Rectal smooth muscle tissue (tissue), 1 donor: Measurements from ENCODE around the gene PADI1.

Experiments used
- H3K27ac ChIP-seq: one replicate; pipeline ENCODE4 v1.7.0; 2013; ENCODE audit warnings: low read depth, low read length, inconsistent platforms
- H3K27me3 ChIP-seq: one replicate; pipeline ENCODE4 v1.7.0; 2013; ENCODE audit warnings: low read length; ENCODE audit not compliant: control insufficient read depth, insufficient read depth
- H3K36me3 ChIP-seq: one replicate; pipeline ENCODE4 v1.7.0; 2013; ENCODE audit warnings: low read length; ENCODE audit not compliant: control insufficient read depth, insufficient read depth
- H3K4me1 ChIP-seq: one replicate; pipeline ENCODE4 v1.7.0; 2013; ENCODE audit warnings: low read length; ENCODE audit not compliant: control insufficient read depth, insufficient read depth
- H3K4me3 ChIP-seq: one replicate; pipeline ENCODE4 v1.7.0; 2013; ENCODE audit warnings: low read length
- H3K9ac ChIP-seq: one replicate; pipeline ENCODE4 v1.7.0; 2013; ENCODE audit warnings: low read length

Gene PADI1

DNA sequence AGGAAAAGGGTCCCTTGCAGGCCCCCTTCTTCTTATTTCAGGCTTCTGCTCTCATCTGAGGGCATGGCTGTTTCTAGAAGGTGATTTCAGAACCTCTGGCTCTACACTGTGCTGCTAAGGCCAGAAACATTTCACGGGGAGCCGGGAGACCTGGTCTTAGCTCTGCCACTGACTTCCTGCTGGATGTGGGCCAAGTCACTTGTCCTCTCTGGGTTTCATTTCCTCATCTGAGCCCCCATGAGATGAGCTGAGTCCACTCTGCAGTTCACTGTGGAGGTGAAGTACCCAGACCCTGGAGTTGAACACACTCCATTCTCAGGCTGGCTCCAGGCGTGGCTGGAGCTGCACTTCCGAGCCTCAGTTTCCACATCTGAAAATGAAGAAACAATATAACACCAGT, 2.1 kb downstream of the PADI1 start:
- Histone ChIP-seq H3K27ac (no peak overlapping the region), H3K4me1 (no peaks in the 10 kb centered on the region), H3K27me3 (no peaks in the 10 kb centered on the region), H3K9ac (no peak overlapping the region), H3K36me3 (no peaks in the 10 kb centered on the region), H3K4me3 (no peak overlapping the region)

DNA sequence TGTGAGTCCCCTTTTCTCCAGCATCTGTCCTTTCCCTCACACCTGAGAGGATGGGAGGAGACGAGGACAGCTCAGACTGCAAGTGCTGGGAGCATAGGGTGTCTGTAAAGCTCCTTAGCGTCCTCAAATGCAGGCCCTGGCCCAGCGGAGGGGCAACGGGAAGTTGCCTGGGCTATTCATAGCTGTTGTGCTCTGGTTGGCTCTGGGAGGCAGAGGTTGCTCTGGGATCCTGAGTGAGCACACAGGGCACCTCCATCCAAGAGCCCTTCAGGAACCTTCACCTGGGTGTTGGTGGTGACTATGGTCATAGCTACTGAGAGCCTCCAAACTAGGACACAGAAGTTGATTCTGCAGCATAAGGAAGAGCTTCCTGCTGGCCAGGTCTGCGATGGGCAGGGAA, 2.6 kb downstream of the PADI1 start:
- Histone ChIP-seq H3K9ac (no peak overlapping the region), H3K27ac (no peak overlapping the region), H3K36me3 (no peaks in the 10 kb centered on the region), H3K4me1 (no peaks in the 10 kb centered on the region), H3K4me3 (no peak overlapping the region), H3K27me3 (peaks cover 2% of the 10 kb centered on the region)

DNA sequence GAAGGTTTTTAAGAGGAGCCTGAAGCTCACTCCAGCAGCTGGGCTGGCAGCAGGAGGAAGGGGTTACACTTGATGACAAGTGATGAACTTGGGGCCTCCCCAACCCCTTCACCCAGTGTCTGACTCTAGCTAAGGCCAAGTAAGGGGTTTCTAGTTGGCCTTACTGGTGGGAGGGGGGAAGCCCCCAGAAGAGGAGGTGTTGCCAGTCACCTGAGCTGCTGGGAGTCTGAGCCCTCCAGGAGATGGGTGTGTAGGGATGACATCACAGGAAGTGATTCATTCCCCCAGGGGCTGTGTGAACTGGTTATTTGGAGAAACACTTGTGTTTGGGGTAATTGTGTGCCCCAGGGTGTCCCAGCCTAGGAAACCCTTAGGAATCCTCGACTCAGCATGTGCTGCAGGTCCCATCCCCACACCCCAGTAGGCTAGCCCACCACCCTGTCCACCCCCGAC, 3.1 kb downstream of the PADI1 start:
- Histone ChIP-seq H3K36me3 (no peaks in the 10 kb centered on the region), H3K27ac (no peak overlapping the region), H3K9ac (no peak overlapping the region), H3K4me3 (no peak overlapping the region), H3K27me3 (peaks cover 2% of the 10 kb centered on the region), H3K4me1 (no peaks in the 10 kb centered on the region)

DNA sequence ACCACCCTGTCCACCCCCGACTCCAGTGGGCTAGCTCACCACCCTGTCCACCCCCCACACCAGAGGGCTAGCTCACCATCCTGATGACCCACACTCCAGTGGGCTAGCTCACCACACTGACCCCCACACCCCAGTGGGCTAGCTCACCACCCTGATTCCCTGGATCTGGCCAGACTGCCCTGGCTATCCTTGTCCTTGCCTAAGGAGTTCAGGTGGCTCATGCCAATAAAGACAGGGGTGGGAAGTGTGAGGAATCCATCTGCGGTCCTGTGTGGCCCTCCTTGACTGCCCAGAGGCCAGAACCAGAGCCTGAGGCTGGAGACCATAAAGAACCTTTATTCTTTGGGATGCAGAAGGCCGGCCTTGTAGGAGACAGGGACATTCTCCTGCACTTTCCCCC, 3.6 kb downstream of the PADI1 start:
- no peak overlapping the region for H3K27ac ChIP-seq
- H3K36me3 ChIP-seq: no peaks in the 10 kb centered on the region
- no peak overlapping the region for H3K9ac ChIP-seq
- H3K4me1 ChIP-seq: no peaks in the 10 kb centered on the region
- H3K27me3 ChIP-seq: peaks cover 2% of the 10 kb centered on the region
- H3K4me3 ChIP-seq: no peak overlapping the region

DNA sequence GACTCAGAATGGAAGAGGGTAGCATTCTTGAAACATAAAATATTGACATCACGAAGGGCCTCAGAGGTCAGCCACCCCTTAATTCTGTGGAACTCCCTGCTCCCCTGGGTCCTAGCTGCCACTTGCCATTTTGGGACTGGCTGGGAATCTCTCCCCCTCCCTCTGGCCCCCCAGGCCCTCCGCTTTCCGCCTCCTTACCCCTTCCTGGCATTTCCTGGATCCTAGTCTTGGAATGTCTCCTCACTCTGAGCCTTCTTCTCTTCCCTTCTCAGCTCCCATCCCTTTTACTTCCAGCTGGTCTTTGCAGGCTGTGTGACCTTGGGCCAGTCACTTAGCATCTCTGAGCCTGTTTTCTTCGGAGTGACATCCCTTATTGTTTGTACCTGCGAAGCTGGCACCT, 4.5 kb downstream of the PADI1 start:
- Histone ChIP-seq H3K27me3 (peaks cover 2% of the 10 kb centered on the region), H3K4me1 (no peaks in the 10 kb centered on the region), H3K9ac (no peak overlapping the region), H3K27ac (no peak overlapping the region), H3K4me3 (no peak overlapping the region), H3K36me3 (no peaks in the 10 kb centered on the region)

DNA sequence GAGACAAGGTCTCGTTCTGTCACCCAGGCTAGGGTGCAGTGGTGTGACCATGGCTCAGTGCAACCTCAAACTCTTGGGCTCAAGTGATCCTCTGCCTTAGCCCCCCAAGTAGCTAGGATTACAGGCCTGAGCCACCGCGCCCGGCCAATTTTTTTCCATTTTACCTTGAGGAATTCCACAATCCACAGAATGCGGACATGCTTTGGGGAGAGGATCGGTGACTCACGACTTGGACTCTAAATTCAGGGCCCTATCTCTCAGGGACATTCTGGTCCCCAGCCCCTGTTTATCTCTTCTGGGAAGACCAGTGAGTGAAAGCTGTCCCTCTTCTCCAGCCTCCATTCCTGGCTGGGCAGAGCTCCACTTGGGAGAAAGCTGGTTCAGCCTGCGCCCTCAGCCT, 5.2 kb downstream of the PADI1 start:
- Histone ChIP-seq H3K36me3 (no peaks in the 10 kb centered on the region), H3K4me3 (no peak overlapping the region), H3K4me1 (no peaks in the 10 kb centered on the region), H3K27ac (no peak overlapping the region), H3K9ac (no peak overlapping the region), H3K27me3 (peaks cover 2% of the 10 kb centered on the region)

DNA sequence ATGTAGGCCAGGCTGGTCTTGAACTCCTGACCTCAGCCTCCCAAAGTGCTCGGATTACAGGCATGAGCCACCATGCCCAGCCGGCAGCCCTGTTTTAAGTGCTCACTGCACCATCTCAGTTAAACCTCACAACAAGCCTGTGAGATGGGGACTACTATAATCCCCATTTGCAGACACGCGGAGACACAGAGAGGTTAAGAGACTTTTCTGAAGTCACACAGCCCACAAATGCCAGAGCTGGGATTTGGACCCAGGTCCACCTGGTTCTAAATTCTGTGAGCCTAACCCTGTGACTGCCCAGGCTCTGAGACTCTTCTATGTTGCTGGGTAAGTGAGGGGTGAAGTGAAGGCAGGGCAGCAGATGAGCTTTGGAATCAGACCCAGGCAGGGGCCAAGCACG, 6.4 kb downstream of the PADI1 start:
- Histone ChIP-seq H3K4me3 (no peak overlapping the region), H3K27me3 (peaks cover 2% of the 10 kb centered on the region), H3K36me3 (no peaks in the 10 kb centered on the region), H3K9ac (no peak overlapping the region), H3K4me1 (no peaks in the 10 kb centered on the region), H3K27ac (no peak overlapping the region)

DNA sequence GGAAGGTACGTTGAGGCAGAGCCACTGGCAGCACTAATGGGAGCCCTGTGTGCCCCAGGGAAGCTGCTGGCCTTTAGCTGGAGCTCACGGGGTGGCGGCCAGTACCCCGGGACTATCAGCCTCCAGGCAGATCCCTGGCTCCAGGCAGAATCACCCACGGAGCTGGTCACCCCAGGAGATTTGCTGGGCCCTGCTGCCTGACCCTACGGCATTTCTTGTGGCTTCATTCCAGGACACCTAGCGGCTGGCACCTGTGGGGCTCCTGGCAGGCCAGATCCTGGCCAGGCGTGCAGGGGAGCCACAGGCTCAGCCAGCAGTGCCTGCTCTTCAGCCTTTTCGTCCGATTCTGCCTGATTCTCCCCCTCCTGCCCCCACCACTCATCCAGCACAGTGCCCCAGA, 7.1 kb downstream of the PADI1 start:
- no peak overlapping the region for H3K9ac ChIP-seq
- no peaks in the 10 kb centered on the region for H3K36me3 ChIP-seq
- H3K4me3 ChIP-seq: no peak overlapping the region
- H3K27me3 ChIP-seq: peaks cover 2% of the 10 kb centered on the region
- no peaks in the 10 kb centered on the region for H3K4me1 ChIP-seq
- no peak overlapping the region for H3K27ac ChIP-seq

DNA sequence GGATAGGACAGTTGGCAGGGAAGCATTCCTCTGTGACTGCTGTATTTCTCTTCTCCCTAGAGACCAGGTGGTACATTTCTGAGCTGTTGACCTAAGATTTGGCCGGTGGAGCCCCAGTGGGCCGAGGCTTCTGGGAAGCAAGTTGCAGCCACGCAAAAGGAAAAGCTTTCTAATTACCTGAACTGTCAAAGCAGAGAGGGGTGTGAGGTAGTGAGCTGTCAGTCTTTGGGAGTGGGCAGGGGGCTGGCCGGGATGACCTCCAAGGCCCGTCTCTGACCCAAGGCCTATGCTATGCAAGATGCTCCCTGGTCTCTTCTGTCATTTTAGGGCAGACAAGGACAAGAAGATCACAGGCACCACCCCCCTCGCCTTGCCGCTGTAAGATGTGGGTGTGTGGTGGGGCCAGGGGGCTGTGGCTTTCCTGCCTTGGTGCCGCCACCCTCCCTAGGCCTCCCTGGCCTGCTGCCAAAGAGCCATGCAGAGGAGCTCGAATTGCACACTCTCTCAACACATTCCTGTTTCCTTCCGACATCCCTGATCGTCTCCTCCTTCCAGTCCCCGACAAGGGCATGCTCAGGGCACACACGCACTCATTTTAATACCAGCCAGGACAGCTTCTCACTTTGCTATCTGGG, 7.7 kb downstream of the PADI1 start:
- no peak overlapping the region for H3K4me3 ChIP-seq
- H3K4me1 ChIP-seq: no peaks in the 10 kb centered on the region
- peaks cover 2% of the 10 kb centered on the region for H3K27me3 ChIP-seq
- no peak overlapping the region for H3K27ac ChIP-seq
- no peaks in the 10 kb centered on the region for H3K36me3 ChIP-seq
- H3K9ac ChIP-seq: no peak overlapping the region

DNA sequence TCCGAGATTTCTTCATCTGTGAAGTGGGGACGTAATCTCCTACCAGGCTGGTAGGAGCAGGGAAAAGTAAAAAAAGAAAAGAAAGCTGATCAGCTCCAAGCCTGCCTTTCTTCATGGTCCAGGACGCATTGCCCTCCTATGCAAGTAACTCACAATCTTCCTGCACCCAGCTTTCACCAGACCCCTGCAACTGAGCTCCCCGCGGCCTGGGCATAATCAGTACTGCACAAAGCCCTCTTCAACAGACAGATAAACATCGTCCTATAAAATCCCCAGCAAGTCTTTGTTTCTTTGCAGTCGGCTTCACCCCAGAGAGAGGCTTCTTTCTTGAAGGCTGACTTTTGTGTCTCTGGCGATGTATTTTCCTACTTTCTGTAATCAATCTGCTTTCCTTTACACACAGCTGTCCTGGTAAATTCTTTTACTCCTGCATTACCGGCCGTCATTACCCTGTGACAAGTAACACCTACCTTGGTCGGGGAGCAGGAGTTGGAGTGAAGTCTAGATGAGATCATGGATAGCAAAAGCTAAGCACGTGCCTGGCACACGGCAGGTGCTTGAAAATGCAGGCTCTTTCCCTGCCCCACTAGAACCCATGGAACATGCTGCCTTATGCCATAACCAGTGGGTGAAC, 8.3 kb downstream of the PADI1 start:
- Histone ChIP-seq H3K27ac (no peak overlapping the region), H3K4me3 (no peak overlapping the region), H3K27me3 (peaks cover 2% of the 10 kb centered on the region), H3K4me1 (no peaks in the 10 kb centered on the region), H3K36me3 (no peaks in the 10 kb centered on the region), H3K9ac (no peak overlapping the region)

DNA sequence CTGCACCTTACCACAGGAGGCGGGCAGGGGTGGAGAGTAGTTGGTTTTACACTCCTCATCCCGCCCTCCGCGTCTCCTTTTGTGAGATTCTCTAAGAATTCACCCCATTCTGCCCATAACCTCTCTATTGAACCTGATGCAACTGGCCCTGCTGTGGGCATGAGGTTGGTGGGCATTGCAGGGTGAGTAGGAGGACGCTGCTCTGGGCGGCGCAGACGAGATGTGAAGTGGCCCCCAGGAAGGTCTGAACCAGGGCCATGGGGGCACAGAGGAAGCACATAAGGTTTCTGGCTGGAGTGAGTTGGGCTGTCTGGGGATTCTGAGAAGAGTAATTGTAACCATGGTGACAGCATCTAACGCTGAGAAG, 8.8 kb downstream of the PADI1 start:
- no peak overlapping the region for H3K4me3 ChIP-seq

DNA sequence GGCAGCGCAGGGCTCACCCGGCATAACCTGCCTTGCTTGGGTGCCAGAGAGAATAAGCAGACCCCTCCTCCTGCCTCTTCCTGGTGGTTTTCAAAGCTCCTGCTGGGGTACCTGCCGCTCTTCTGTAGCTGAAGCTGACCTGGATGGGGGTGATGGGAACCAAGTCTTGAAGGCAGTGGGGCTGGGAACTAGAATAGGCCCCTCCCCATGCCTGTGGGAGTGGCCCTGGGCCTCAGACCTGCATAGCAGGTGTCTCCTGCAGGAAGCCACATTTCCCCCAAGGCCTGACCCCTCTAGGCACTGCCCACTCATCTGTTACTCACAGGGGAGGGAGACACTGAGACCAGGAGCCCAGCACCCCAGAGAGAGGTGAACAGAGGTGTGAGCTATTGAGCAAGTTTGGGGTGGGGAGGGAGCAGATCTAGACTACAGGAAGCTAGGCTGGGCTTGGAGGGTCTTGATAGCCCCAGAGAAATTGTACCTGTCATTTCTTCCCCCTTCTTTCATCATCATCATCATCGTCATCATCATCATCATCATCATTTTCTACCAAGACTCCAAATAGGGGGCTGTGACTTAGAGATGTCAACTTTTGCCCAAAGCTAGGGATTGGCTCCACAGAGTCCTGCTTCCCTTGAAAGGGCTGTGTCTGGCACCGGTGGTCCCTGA, 10.1 kb downstream of the PADI1 start:
- Histone ChIP-seq H3K27me3 (peaks cover 2% of the 10 kb centered on the region), H3K4me1 (no peaks in the 10 kb centered on the region), H3K27ac (no peak overlapping the region), H3K4me3 (no peak overlapping the region), H3K9ac (no peak overlapping the region), H3K36me3 (no peaks in the 10 kb centered on the region)

More for the DNA sequence above, 8.8 kb downstream of the PADI1 start:
- Histone ChIP-seq H3K27me3 (peaks cover 2% of the 10 kb centered on the region), H3K36me3 (no peaks in the 10 kb centered on the region), H3K9ac (no peak overlapping the region), H3K4me1 (no peaks in the 10 kb centered on the region), H3K27ac (no peak overlapping the region)

DNA sequence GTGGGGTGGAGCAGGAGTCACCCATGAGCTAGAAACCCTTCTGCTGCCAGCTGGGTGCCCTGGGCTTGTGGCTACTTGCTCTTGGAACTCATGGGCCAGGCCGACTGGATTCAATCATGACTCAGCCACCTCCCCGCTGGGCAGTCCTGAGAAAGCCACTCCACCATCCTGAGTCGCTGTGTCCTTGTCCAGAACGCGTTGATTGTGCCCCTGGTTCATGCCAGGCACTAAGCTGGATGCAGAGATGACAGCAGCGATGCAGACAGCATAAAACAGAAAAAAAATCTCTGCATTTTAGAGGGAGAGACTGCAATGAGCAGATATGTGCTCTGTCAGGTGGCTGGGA, 10.6 kb downstream of the PADI1 start:
- peaks cover 2% of the 10 kb centered on the region for H3K27me3 ChIP-seq
- H3K27ac ChIP-seq: no peak overlapping the region
- no peak overlapping the region for H3K4me3 ChIP-seq
- no peaks in the 10 kb centered on the region for H3K4me1 ChIP-seq
- no peaks in the 10 kb centered on the region for H3K36me3 ChIP-seq
- H3K9ac ChIP-seq: no peak overlapping the region
